Right renal cortex interstitium (tissue), 3 donors: ENCODE data around the gene SLC45A3. TPM values are rescaled to one million over a fixed set of nuclear protein-coding genes. Genes with fewer than 3 reads are reported as not detected.

Source experiments
- DNase-seq, 3 donors: peaks; one replicate each; pipeline ENCODE4 v3.0.0-alpha.2; 2013; ENCODE audit warnings: low read depth in 3 of 3, low spot score in 2 of 3
- polyA plus RNA-seq, 3 donors: library from polyadenylated mRNA; unstranded; fragments of 120-200 nt; gene quantifications; one replicate each; pipeline ENCODE4 v1.2.1, GENCODE V29; 2013; ENCODE audit not compliant: insufficient read length in 3 of 3

The SLC45A3 gene
- polyA plus RNA-seq, 3 donors: 6.8 to 8.2 (median 6.9) TPM

DNA sequence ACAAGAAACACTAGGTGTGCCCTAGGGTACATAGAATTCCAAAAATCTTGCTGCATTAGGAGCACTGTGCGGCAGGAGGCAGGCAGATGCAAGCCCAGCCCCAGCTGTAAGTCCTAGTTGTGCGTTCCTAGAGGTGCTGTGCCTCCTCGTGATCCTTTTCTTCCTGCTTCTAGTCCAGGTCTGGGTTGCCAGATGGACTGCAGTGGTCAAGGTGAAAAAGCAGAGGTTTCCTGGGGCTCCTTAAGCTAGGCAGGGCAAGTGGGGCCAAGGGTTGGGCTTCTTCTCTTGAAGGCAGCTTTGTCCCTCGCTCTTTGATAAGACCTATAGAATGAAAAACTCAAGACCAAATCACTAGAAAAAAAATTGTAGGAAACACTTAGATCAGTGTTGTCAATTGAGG lies 21.6 kb upstream of the SLC45A3 start:
- no peak for DNase-seq

DNA sequence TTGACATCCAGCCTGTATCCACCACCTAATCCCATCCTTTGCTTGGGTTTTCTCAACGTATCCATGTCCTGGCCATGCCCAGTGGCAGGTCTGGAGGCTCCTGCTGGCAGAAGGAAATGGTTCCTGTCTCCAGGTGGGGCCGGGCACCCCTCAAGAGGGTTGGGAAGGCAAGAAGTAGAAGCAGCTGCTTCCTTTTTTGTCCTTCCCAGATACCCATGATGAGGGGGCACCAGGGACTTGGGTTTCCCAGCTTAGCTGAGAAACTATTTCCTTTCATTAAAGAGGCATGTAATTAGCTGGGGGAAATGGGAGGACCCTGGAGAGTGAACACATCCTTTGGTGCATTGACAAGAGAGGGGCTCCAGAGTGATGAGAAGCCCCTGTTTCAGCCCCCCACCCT lies 21.1 kb upstream of the SLC45A3 start:
- DNase-seq: no peak

DNA sequence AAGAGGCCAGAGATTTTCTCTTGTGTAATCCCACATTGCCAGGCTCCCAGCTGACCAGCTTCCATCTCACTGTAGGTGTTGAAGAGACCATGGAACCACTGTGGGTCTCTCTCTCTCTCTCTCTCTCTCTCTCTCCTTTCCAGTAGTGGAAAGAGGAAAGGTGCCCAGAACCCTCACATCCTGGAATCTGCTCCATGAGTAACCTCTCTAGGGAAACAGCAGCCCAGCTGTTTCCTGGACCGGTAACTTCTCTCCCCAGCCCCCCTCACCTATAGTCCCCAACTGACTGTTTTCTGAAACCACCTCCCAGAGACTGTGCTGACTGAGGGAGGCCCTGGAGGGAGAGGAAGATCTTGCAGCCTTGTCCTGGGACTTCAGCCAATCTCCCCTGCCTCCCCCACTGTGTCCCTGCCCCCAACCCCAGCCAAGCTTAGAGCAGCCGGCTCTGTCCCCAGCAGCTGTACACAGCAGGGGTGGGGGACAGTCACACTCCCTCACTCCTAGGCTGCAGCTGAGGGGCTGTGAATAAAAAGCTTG lies 20.6 kb upstream of the SLC45A3 start:
- DNase-seq: peak in 2 of 3 donors; percentile 60 to 63

DNA sequence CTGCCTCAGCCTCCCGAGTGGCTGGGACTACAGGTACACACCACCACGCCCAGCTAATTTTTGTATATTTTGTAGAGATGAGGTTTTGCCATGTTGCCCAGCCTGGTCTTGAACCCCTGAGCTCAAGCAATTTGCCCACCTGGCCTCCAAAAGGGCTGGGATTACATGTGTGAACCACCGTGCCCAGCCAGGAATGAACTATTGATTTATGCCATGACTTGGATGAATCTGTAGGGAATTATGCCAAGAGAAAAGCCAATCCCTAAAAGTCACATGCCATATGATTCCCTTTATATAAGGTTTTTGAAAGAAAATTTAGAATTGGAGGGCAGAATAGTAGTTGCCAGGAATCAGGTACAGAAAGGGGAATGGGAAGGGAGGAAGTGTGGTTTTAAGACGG lies 19.1 kb upstream of the SLC45A3 start:
- DNase-seq: no peak

DNA sequence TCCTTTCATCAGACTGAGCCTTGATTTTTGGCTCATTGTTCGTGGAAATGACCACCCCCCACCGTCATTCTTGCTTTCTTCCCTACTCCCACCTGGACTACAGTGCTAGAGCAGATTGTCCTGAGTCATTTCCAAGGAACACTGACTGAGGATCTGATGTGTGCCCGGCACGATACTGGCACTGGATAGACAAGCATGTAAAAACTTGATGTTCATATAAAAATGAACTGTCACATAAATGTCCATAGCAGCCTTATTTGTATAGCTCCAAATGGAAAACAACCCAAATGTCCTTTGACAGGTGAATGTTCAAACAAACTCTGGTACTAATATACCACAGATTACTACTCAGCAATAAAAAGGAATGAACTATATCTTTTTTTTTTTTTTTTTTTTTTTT lies 18.6 kb upstream of the SLC45A3 start:
- no peak for DNase-seq

DNA sequence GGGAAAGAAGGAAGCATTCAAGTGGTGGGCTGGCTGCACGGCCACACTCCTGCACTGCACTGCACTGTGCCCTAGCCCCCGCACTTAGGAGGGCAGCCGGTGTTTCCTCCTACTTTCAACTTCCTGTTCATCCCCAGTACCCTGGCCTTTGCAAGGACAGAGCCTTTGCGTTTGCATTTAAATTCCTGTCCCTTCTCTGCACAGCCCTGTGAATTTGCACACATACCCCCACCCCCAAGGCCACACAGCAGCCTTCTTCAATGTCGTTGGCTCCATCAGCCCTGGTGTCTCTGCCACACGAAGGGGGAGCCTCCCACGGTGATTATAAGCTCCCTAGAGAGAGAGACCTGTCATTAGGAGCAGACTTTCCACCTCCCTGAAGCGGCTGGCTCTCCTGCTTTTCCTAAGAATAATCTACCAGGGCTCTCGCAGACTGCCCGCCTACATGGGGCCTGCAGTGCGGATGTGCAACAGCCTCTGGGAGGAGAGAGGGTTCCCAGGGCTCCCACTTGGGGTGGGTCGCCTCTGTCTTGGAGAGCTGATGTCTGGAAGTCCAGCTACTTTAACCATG lies 13.2 kb upstream of the SLC45A3 start:
- DNase-seq: no peak

DNA sequence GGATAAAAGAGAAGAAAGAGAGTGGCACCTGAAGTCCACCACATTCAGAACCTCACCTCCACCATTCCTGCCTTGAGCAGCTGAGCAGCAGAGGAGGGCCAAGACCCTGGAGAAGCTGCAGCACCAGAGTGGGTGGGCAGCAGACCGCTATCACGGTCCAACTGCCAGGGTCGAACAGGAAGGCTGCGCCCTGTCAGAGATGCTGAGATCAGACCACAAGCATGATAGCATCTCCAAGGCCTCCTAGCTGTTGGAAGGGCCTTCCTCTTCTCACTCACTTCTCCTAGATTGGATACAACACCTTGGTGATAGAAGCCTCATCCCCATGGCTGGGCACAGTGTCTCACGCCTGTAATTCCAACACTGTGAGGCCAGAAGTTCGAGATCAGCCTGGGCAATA lies 12.1 kb upstream of the SLC45A3 start:
- DNase-seq: no peak

DNA sequence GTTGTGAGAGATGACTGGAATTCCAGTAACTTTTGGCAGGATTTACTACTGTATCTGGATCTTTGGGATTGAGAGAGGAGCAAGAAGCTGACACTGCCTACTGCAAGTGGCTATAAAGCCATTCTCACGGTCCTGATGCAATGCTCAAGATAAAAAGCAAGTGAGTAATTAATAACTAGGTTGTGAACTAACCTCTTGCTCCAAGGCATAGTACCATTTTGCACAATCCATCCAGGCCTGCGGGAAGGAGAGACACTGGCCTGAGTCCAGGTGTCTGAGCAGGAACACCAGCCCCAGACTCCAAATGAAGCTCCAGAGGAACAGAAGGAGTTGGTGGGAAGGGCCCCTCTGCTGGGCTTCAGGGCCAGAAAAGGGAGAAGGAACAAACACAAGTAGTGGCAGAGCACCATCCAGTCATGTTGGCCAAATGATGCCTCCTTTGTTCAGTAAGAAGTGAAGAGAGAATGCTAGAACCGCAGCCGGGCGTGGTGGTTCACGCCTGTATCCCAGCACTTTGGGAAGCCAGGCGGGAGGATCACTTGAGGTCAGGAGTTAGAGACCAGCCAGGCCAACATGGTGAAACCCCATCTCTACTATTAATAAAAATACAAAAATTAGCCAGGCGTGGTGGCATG lies 9.9 kb upstream of the SLC45A3 start:
- DNase-seq: no peak

DNA sequence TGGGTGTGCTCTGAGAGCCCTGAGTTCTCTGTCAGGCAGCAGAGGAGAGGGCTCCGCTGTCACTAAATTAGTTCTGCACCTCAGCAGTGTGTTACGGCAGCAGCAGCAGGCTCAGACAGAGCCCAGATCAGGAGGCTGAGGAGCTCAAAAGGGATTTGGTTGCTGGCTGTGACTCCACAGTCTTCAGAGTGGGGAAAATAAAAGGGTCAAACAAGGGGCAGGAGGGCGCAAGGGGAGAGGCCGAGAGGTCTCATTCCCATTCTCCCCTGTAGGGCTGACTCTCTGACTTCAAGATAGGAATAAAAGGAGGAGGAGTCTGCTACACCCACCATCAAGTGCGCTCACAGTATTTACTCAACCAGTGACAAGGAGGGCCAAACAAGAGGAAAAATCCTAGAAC lies 9.2 kb upstream of the SLC45A3 start:
- no peak for DNase-seq

DNA sequence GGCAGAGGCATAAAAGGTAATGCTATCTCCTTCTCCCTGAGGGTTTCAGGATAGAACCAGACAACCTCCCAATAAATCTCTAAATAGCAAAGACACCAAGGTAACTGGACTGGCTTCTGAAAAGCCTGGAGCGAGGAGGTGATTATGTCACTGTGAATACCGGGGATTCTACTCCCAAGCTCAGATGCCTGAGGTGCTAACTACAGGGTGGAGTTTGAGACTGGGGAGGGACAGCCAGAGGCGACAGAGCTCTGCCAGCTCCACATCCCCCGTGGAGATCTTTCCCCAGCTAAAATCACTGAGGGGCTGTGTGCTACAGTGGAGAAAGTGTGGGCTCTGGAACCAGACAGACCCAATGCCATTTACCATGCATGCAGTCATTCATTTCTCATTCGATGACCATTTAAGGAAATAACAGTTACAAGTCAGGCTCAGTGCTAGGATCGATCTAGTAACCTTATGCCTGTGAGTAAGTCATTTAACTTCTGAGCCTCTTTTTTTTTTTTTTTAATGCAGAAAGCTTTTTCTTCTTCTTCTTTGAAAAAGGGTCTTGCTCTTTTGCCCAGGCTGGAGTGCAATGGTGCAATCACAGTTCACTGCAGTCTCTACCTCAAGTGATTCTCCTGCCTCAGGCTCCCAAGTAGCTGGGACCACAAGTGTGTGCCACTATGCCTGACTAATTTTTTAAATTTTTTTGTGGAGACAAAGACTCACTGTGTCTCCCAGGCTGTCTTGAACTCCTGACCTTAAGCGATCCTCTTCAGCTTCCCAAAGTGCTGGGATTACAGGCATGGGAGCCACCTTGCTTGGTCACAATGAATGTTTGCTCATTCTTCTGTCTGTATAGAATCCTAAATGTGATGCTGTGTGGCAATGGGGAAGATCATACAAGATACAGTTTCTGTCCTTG lies 8.1 kb upstream of the SLC45A3 start:
- DNase-seq: no peak

DNA sequence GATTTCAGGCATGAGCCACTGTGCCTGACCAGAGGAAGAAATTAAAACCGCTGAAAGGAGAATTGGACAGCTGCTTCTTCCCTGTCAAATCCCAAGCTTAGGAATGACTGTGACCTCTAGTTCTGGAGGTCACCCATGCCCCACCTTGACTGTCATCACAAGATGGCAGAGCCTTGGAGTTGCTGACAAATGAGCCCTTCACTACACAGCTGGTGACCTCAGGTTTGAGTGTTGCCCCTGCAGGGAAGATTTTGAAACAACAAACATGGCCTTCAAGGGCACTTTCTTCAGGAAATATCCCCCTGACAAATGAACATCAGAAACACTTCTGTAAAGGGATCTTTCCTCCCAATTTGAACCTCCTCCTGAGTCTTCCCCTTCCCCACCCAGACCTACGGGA lies 6.9 kb upstream of the SLC45A3 start:
- no peak for DNase-seq

DNA sequence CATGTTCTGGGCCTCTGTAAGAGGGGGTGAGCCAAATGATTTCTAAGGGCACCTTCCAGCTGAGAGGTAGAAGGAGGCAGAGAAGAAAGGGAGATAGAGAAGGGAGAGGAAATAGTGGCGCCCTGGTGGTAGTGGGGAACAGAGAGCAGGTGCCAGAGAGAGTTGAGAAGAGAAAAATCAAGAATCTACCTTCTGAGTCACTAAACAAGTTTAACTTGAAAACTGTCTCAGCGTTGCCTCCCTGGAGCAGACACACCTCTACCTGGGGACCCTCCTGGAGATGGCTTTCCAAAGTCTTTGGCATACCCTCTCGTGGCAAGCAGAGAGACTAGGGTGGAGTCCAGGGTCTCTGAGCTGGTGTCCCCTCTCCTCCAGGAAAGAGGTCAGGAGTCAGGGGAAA lies 1.1 kb upstream of the SLC45A3 start:
- no peak for DNase-seq

DNA sequence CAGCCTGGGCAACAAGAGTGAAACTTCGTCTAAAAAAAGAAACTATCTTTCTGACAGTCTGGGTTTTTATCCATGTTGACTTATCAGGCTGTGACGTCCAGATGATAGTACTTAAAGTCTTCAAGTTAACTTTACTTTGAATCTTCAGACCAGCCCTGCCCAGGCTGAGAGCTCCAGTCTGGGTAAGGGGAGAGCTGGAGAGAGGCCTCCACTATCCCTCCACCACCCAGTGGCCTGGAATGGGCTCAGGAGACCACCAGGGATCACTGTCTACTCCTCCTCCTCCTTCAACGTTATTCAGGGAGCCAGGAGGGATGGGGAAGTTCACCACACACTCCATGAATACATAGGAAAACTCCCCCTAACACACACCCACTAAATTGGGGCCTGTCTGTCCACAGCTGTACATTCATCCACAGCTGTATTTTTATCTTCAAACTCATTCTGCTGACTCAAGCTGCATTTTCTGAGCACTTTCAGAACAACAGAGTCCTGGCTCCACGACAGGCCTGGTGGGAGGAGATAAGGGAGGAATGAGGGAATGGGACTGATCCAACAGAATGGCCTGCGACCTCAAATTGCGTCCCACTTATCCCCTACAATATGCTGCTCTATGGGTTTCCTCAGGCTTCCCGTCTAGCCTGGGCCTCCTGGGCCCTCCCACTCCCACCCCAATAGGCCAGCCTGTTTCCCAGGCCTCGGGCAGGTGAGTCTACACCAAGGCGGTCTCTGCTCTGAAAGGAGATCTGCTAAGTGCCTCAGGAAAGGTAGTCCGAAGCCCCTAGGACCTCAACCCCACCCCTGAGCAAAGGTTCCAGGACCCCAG lies 1.8 kb downstream of the SLC45A3 start:
- no peak for DNase-seq

DNA sequence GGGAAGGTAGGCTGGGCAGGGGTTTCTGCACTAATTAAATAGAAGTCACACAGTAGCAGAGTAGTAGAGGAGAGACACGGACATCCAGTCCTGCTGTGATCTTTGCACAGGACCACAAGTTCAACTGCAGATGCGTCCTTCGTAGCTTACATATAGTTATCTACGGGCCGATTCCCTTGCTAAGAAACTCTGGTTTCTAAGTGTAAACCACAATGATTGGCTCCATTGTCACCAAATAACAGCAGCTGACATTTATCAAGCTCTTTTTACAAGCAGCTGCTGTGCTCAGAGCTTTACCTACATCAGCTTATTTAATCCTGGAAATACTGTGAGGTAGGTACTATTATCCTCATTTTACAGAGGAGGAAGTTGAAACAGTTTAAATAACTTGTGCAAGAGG lies 3.1 kb downstream of the SLC45A3 start:
- no peak for DNase-seq

DNA sequence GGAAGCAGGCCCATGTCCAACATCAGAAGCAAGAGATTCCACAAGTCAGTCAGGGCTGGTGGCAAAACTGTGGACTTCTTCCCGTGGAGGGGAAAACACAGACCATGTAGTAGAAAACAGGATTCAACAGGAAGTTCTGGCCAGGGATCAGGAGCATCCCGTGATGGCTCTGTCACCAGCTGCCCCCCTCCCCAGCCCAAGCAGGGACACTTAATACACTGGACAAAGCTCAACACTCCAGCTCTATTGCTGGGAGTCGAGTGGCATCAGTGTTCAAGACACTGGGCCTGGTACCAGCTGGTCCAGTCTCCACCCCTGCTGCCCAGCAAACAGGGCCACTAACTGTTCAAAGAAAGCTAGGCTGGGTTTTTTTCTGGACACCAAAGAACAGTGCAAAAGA lies 3.7 kb downstream of the SLC45A3 start:
- DNase-seq: no peak

DNA sequence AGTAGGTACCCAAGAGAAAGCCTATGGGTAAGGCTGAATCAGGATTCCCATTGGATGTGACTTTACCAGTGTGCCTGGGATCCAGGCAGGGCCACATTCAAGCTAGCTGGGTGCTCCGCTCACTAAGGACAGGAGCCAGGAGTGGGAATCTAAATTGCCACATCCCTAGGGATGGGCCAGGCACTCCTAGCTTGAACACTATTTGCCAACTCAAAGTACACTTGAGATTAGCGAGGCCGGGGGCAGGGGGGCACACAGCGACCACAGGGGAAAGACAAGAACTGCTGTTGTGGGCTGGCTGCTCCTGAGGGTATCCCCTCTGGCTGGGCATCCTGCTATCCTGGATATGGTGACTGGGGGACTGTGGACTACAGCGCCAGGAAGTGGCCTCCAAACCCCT lies 4.3 kb downstream of the SLC45A3 start:
- no peak for DNase-seq

DNA sequence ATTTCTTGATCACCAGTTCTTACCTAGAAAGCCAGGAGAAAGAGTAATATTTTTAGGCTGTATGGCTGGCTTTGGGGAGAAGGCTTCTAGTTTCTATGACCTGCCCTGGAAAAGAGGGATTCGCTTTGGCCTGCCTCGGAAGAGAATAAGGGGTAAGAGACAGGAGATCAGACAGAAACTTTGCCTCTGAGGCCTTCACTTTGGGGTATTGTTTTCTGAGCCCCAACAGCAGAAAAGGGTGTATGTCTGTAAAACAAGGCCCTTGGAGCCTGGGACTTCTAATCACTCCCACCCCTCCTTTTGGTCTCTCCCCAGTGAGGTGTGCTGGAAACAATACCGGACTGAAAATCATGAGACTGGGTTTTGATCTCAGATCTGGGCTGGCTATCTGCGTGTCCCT lies 5.1 kb downstream of the SLC45A3 start:
- no peak for DNase-seq

DNA sequence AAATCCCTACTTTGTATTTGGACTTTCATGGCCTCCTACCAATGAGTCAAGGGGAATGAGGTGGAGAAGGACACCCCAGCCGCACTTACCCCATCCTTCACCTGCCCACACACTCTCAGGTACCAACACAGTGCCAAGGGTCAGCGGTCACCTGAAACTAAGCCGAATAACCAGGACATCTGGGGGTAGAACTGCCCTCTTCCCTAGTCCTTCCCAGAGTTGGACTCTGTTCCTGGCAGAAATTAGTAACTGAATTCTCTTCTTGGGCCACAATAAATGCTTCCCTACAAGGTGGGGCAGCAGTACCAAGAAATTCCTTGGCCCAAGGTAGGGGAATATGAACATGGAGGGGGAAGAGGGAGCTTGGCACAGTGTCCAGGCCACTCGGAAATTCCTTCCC lies 7.3 kb downstream of the SLC45A3 start:
- no peak for DNase-seq

DNA sequence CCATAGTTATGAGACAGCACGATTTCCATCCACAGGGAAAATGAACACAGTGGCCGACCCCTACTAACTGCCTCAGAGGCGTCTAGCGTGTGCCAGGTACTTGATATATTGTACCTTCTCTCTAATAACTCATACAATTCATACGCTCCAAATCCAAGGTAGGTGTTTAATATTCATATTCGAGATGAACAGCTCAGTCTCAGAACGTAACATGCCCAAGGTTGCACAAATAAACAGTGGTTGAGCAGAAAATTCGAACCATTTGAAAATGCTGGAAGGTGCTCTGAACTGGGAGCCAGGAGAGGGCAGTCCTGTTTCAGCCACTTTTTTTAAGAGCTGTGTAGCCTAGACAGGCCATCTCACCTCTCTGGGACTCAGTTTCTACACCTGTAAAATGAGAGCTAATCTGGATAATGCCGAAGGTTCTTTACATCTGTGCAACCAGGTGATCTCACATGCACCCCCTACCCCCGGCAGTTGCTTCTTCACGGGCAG lies 7.9 kb downstream of the SLC45A3 start:
- no peak for DNase-seq

DNA sequence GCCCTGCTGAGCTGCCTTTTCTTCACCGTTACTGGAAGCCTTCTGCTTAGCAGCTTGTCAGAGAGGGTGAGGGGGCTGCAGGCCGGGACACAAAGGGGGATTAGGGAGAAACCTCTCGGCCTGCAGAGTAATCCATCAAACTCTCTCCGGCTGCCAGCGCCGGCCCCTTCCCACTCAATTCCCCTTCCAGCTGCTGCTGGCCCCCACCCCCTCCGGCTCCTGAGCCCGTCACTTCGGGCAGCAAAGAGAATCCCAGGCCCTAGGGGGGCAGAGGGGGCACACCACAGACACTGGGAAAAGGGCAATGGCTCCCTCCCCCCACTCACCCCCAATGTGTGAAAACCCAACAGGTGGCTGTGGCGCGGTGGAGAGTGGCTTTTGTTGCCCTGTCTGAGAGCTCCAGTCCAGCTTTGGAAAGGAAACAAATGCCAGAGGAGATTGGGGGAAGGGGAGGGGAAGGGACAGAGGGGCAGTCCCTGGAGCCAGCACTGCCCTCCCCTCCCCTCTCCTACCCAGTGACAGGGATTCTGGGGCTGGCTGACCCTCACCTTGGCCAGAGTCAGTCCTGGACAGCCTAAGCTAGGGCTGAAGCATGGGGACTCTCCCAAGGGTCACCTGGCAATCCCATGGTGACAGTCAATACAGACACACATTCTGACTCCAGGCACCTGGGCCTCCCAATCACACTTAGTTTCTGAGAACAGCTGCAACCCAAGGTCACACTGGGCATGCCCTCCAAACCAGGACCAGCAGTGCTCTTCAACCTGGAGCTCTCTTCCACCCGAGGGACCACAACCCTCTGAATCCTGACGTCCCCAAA lies 9.5 kb downstream of the SLC45A3 start:
- DNase-seq: no peak
